Lower leg skin (tissue), 3 donors: ENCODE data around the gene MYOF.

ENCODE experiments used
- POLR2A ChIP-seq, 2 donors: fragments of 450-650 bp; IDR thresholded peaks; one replicate each; pipeline ENCODE4 v1.6.1; 2016 to 2017; ENCODE audit warnings: antibody characterized with exemption in 2 of 2, mild to moderate bottlenecking in 1 of 2, moderate library complexity in 1 of 2
- TF ChIP-seq, protein P1 (sequence below), 3 donors: fragments of 450-650 bp; IDR thresholded peaks; one replicate each; pipeline ENCODE4 v1.5.1; 2016; ENCODE audit warnings: antibody characterized with exemption in 3 of 3, mild to moderate bottlenecking in 3 of 3, moderate library complexity in 2 of 3

DNA sequence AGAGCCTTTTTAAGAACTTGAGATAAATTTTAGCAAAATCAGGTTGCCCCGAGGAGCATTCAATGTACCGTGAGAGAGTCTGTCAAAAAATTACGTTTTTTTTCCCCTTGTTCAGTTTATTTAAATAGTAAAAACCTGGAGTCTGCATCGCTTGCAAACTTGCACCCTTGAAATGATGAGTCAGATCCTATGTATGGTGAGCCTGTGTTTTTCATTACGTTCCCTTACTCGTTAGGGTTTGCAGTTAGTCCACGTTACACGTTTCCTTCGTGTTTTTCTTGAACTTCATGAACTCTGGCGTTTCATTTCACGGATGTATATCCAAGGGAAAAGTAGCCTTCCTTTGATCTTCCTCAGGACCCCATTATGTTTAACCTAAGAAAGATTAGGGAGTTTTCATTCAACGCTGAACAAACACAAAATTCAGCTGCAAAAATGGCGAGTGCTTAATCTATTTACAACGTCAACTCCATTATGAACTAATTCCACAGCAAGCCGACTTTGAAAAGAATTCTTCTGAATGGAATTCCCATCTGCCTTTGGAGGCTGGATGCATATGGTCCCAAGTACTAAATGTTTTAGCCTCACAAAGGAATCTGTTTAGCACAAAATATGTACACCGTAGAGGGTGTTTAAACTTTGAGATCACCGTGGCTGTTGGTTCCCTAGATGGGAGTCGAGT is 182.4 kb downstream of the MYOF start:
- TF ChIP-seq, protein P1, sequence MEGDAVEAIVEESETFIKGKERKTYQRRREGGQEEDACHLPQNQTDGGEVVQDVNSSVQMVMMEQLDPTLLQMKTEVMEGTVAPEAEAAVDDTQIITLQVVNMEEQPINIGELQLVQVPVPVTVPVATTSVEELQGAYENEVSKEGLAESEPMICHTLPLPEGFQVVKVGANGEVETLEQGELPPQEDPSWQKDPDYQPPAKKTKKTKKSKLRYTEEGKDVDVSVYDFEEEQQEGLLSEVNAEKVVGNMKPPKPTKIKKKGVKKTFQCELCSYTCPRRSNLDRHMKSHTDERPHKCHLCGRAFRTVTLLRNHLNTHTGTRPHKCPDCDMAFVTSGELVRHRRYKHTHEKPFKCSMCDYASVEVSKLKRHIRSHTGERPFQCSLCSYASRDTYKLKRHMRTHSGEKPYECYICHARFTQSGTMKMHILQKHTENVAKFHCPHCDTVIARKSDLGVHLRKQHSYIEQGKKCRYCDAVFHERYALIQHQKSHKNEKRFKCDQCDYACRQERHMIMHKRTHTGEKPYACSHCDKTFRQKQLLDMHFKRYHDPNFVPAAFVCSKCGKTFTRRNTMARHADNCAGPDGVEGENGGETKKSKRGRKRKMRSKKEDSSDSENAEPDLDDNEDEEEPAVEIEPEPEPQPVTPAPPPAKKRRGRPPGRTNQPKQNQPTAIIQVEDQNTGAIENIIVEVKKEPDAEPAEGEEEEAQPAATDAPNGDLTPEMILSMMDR (IDR thresholded peaks at IDR 0.05) = no peak
- TF ChIP-seq POLR2A (IDR thresholded peaks at IDR 0.05) = no peak
